Measurements from ENCODE around the gene TMEM170A. TPM values are rescaled to one million over a fixed set of nuclear protein-coding genes. Genes with fewer than 3 reads are reported as not detected.

TMEM170A gene
- total and polyA plus RNA-seq, 3 donors from 2014 or later: 42.2 to 54.2 (median 44.3) TPM

GRCh38 chr16:75398333-75398732, 66.2 kb downstream of the TMEM170A start:
- TF ChIP-seq POLR2A (IDR thresholded peaks at IDR 0.05) (no peak), CTCF (IDR thresholded peaks at IDR 0.05) (no peak)

GRCh38 chr16:75394941-75395340, 69.5 kb downstream of the TMEM170A start:
- peak overlapping the region in 1 of 2 donors; percentile 11 for H3K27ac ChIP-seq
- H3K36me3 ChIP-seq (ENCODE audit: low read depth, missing control alignments): no peaks in the 10 kb centered on the region
- no peaks in the 10 kb centered on the region for H3K9me3 ChIP-seq
- WGBS, 2 donors: 65 to 66% methylated on average over 5 of the region's 5 CpGs
- DNase-seq: no peak
- H3K27me3 ChIP-seq: no peaks in the 10 kb centered on the region
- intact Hi-C loops (cut with DNase I; ENCODE audit: low total_unique reads): no loop called here
- peaks cover 6% of the 10 kb centered on the region for H3K4me1 ChIP-seq
- H3K4me3 ChIP-seq: no peak overlapping the region
- TF ChIP-seq CTCF (IDR thresholded peaks at IDR 0.05) (no peak), POLR2A (IDR thresholded peaks at IDR 0.05) (no peak)

More at GRCh38 chr16:75398333-75398732, 66.2 kb downstream of the TMEM170A start:
- Histone ChIP-seq H3K36me3 (ENCODE audit: low read depth, missing control alignments) (no peaks in the 10 kb centered on the region), H3K9me3 (no peaks in the 10 kb centered on the region), H3K4me1 (peaks cover 15% of the 10 kb centered on the region), H3K27me3 (no peaks in the 10 kb centered on the region), H3K27ac (no peak overlapping the region), H3K4me3 (no peak overlapping the region)
- DNase-seq: peak; percentile 54
- whole genome bisulfite sequencing, 2 donors: 60 to 85% methylated on average over 1 of the region's 1 CpG
- intact Hi-C loops (cut with DNase I; ENCODE audit: low total_unique reads): no loop called here

Small RNA genes lying within 50 kb of the gene (small RNA-seq; reads per million reads assigned to genes)
- gene RF00598: 0 reads per million in 2 donors

Other genes with a start within 250 kb of the TMEM170A start
- gene CTRB1, start 245.7 kb downstream of the TMEM170A start, total RNA-seq: 1 to 10 TPM in 1 of 2 donors, not detected in 1; 1.2 TPM
- gene CTRB1, start 245.7 kb downstream of the TMEM170A start, polyA plus RNA-seq (ENCODE audit: insufficient read depth, low read depth, low replicate concordance): not detected
- gene BCAR1, start 213.1 kb downstream of the TMEM170A start, total RNA-seq: 100 to 1,000 TPM; 139 to 201 TPM
- gene BCAR1, start 213.1 kb downstream of the TMEM170A start, polyA plus RNA-seq (ENCODE audit: insufficient read depth, low read depth, low replicate concordance): 83.8 TPM
- 100 to 1,000 TPM; 111 to 133 TPM for gene CFDP1, start 31.2 kb downstream of the TMEM170A start, total RNA-seq
- 127 TPM for gene CFDP1, start 31.2 kb downstream of the TMEM170A start, polyA plus RNA-seq (ENCODE audit: insufficient read depth, low read depth, low replicate concordance)
- gene CHST6, start 30.8 kb upstream of the TMEM170A start, total RNA-seq: 1 to 10 TPM; 6.1 to 9.4 TPM
- gene CHST6, start 30.8 kb upstream of the TMEM170A start, polyA plus RNA-seq (ENCODE audit: insufficient read depth, low read depth, low replicate concordance): 1.1 TPM
- gene CHST5, start 71.4 kb upstream of the TMEM170A start, total RNA-seq: under 1 TPM; 0.55 to 0.74 TPM
- 0.26 TPM for gene CHST5, start 71.4 kb upstream of the TMEM170A start, polyA plus RNA-seq (ENCODE audit: insufficient read depth, low read depth, low replicate concordance)
- 10 to 100 TPM; 21.2 to 25.4 TPM for gene TMEM231, start 91.6 kb upstream of the TMEM170A start, total RNA-seq
- gene TMEM231, start 91.6 kb upstream of the TMEM170A start, polyA plus RNA-seq (ENCODE audit: insufficient read depth, low read depth, low replicate concordance): 29.2 TPM
- gene GABARAPL2, start 101.7 kb upstream of the TMEM170A start, total RNA-seq: 100 to 1,000 TPM; 113 to 122 TPM
- gene GABARAPL2, start 101.7 kb upstream of the TMEM170A start, polyA plus RNA-seq (ENCODE audit: insufficient read depth, low read depth, low replicate concordance): 157 TPM
- 100 to 1,000 TPM; 104 to 172 TPM for gene ADAT1, start 158.6 kb upstream of the TMEM170A start, total RNA-seq
- 84.2 TPM for gene ADAT1, start 158.6 kb upstream of the TMEM170A start, polyA plus RNA-seq (ENCODE audit: insufficient read depth, low read depth, low replicate concordance)
- 100 to 1,000 TPM; 137 to 139 TPM for gene KARS1, start 183.0 kb upstream of the TMEM170A start, total RNA-seq
- gene KARS1, start 183.0 kb upstream of the TMEM170A start, polyA plus RNA-seq (ENCODE audit: insufficient read depth, low read depth, low replicate concordance): 254 TPM
- 100 to 1,000 TPM; 153 to 161 TPM for gene TERF2IP, start 183.1 kb upstream of the TMEM170A start, total RNA-seq
- 124 TPM for gene TERF2IP, start 183.1 kb upstream of the TMEM170A start, polyA plus RNA-seq (ENCODE audit: insufficient read depth, low read depth, low replicate concordance)
- gene CPHXL2, start 212.3 kb upstream of the TMEM170A start, total RNA-seq: under 1 TPM in 1 of 2 donors, not detected in 1; 0.31 TPM
- not detected for gene CPHXL2, start 212.3 kb upstream of the TMEM170A start, polyA plus RNA-seq (ENCODE audit: insufficient read depth, low read depth, low replicate concordance)
- not detected for gene DUXB, start 236.8 kb upstream of the TMEM170A start, total RNA-seq
- 0.30 TPM for gene DUXB, start 236.8 kb upstream of the TMEM170A start, polyA plus RNA-seq (ENCODE audit: insufficient read depth, low read depth, low replicate concordance)